OCI-LY1 (cell line): ENCODE measurements around the gene HCN4.

Experiments
- EZH2 ChIP-seq: fragments of 200-600 bp; sonication (generic), shearing (Covaris generic); IDR thresholded peaks from 2 replicates; pipeline ENCODE4 v1.8.0; 2017; ENCODE audit warnings: borderline replicate concordance, mixed run types, mild to moderate bottlenecking, antibody characterized with exemption, low read length, moderate library complexity, mixed read lengths
- TF ChIP-seq, protein P1 (sequence below): fragments of 200-600 bp; sonication (generic), shearing (Covaris generic); IDR thresholded peaks from 2 replicates; pipeline ENCODE4 v1.5.1; 2017; ENCODE audit warnings: mild to moderate bottlenecking, antibody characterized with exemption, low read length, moderate library complexity, mixed read lengths

DNA sequence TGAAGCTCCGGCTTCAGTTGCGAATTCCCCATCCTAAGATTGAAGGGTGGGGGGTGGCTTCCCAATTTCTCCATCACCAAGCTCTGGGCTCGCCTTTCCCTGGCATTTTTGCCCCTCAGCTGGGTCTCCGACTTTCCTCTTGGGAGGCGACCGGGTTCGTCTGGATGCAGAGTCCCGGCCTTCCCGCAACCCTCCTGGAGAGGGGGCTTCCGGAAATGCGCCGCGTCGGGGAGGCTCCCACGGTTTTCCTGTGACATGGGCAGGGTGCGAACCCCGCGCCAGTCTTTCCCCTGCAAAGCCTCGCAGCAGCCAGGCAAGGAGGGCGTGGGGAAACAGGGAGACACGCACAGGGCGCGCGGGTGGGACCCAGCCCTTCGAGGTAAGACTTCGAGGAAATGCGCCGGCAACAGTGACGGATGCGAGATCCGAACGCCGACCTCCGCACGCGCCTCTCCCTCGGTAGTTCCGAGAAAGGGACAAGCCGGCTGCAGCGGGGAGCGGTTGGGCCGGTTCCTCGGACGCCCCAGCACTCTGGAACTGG, 466 bp upstream of the HCN4 start:
- no peak for TF ChIP-seq EZH2
- TF ChIP-seq, protein P1, sequence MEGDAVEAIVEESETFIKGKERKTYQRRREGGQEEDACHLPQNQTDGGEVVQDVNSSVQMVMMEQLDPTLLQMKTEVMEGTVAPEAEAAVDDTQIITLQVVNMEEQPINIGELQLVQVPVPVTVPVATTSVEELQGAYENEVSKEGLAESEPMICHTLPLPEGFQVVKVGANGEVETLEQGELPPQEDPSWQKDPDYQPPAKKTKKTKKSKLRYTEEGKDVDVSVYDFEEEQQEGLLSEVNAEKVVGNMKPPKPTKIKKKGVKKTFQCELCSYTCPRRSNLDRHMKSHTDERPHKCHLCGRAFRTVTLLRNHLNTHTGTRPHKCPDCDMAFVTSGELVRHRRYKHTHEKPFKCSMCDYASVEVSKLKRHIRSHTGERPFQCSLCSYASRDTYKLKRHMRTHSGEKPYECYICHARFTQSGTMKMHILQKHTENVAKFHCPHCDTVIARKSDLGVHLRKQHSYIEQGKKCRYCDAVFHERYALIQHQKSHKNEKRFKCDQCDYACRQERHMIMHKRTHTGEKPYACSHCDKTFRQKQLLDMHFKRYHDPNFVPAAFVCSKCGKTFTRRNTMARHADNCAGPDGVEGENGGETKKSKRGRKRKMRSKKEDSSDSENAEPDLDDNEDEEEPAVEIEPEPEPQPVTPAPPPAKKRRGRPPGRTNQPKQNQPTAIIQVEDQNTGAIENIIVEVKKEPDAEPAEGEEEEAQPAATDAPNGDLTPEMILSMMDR: no peak
